ENCODE measurements around the gene PLAAT4. TPM values are rescaled to one million over a fixed set of nuclear protein-coding genes. Genes with fewer than 3 reads are reported as not detected.

The PLAAT4 gene
- total RNA-seq, 1 experiment from 2014 or later, result 2.9 TPM

DNA sequence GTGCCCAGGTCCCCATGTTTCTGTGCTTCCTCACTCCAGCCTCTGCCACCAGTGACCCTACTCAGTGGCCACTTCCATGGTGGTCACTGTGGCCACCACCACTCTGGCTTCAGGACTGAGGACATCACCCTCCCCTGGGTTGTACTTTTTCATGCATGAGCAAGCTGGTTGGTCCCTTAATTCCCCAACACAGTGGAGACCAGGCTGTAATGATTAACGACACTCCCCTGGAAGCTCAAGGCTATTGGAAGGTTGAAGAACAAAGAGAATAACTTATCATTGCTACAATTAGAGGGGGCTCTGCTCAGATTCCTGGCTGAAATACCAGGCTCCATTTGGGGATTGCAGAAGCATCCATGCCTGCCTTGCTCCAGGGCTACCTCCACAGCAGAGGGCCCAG lies 10.5 kb downstream of the PLAAT4 start:
- Mint-ChIP-seq H3K4me1 (peaks cover 11% of the 10 kb centered on the region), H3K4me3 (no peak overlapping the region), H3K27ac (no peak overlapping the region), H3K36me3 (peaks cover 5% of the 10 kb centered on the region), H3K9me3 (peaks cover 15% of the 10 kb centered on the region), H3K27me3 (ENCODE audit: low read depth) (peaks cover 5% of the 10 kb centered on the region)
- POLR2A ChIA-PET, result interaction anchor here (0.5 kb wide), 1 partner anchor 10 kb away, joined by 3 read pairs; no protein-coding TSS in a partner anchor
- no peak for TF ChIP-seq TEAD4 (CRISPR knock-in tag; IDR thresholded peaks at IDR 0.05)
- no peak for TF ChIP-seq ELF4 (CRISPR knock-in tag; IDR thresholded peaks at IDR 0.05; ENCODE audit: low read depth)
- TF ChIP-seq SMAD4 (CRISPR knock-in tag; IDR thresholded peaks at IDR 0.05), result no peak
- TF ChIP-seq, protein P1, sequence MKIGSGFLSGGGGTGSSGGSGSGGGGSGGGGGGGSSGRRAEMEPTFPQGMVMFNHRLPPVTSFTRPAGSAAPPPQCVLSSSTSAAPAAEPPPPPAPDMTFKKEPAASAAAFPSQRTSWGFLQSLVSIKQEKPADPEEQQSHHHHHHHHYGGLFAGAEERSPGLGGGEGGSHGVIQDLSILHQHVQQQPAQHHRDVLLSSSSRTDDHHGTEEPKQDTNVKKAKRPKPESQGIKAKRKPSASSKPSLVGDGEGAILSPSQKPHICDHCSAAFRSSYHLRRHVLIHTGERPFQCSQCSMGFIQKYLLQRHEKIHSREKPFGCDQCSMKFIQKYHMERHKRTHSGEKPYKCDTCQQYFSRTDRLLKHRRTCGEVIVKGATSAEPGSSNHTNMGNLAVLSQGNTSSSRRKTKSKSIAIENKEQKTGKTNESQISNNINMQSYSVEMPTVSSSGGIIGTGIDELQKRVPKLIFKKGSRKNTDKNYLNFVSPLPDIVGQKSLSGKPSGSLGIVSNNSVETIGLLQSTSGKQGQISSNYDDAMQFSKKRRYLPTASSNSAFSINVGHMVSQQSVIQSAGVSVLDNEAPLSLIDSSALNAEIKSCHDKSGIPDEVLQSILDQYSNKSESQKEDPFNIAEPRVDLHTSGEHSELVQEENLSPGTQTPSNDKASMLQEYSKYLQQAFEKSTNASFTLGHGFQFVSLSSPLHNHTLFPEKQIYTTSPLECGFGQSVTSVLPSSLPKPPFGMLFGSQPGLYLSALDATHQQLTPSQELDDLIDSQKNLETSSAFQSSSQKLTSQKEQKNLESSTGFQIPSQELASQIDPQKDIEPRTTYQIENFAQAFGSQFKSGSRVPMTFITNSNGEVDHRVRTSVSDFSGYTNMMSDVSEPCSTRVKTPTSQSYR (CRISPR knock-in tag; IDR thresholded peaks at IDR 0.05), result no peak
- CTCF ChIA-PET, result no interaction called here
- no peak for DNase-seq (ENCODE audit: low spot score)
- no peak for ATAC-seq

DNA sequence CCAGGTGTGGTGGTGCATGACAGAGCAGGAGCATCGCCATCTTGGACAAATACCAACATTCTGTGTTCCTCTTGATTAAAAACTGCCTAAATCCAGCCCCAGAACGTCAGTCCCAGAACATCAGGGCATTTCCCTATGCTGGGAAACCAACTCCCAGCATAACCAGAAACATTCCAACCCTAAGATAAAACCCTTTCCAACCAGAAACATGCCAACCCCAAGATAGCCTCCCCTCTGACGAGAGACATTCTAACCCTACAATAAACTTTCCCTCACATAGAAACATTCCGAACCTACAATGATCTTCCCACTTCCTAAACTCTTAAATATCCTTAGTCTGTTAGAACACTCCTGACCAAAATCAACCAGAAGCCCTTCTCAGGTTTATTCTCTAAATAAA lies 11.6 kb downstream of the PLAAT4 start:
- H3K27me3 Mint-ChIP-seq (ENCODE audit: low read depth), result peaks cover 5% of the 10 kb centered on the region
- H3K9me3 Mint-ChIP-seq, result peaks cover 15% of the 10 kb centered on the region
- no peak for TF ChIP-seq MYBL2 (CRISPR knock-in tag; IDR thresholded peaks at IDR 0.05)
- TF ChIP-seq, protein P2, sequence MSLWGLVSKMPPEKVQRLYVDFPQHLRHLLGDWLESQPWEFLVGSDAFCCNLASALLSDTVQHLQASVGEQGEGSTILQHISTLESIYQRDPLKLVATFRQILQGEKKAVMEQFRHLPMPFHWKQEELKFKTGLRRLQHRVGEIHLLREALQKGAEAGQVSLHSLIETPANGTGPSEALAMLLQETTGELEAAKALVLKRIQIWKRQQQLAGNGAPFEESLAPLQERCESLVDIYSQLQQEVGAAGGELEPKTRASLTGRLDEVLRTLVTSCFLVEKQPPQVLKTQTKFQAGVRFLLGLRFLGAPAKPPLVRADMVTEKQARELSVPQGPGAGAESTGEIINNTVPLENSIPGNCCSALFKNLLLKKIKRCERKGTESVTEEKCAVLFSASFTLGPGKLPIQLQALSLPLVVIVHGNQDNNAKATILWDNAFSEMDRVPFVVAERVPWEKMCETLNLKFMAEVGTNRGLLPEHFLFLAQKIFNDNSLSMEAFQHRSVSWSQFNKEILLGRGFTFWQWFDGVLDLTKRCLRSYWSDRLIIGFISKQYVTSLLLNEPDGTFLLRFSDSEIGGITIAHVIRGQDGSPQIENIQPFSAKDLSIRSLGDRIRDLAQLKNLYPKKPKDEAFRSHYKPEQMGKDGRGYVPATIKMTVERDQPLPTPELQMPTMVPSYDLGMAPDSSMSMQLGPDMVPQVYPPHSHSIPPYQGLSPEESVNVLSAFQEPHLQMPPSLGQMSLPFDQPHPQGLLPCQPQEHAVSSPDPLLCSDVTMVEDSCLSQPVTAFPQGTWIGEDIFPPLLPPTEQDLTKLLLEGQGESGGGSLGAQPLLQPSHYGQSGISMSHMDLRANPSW (CRISPR knock-in tag; conservative IDR thresholded peaks at IDR 0.05; ENCODE audit: low read depth), result no peak
- TF ChIP-seq, protein P3, sequence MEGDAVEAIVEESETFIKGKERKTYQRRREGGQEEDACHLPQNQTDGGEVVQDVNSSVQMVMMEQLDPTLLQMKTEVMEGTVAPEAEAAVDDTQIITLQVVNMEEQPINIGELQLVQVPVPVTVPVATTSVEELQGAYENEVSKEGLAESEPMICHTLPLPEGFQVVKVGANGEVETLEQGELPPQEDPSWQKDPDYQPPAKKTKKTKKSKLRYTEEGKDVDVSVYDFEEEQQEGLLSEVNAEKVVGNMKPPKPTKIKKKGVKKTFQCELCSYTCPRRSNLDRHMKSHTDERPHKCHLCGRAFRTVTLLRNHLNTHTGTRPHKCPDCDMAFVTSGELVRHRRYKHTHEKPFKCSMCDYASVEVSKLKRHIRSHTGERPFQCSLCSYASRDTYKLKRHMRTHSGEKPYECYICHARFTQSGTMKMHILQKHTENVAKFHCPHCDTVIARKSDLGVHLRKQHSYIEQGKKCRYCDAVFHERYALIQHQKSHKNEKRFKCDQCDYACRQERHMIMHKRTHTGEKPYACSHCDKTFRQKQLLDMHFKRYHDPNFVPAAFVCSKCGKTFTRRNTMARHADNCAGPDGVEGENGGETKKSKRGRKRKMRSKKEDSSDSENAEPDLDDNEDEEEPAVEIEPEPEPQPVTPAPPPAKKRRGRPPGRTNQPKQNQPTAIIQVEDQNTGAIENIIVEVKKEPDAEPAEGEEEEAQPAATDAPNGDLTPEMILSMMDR (IDR thresholded peaks at IDR 0.05), result no peak
- TF ChIP-seq FOXP1 (CRISPR knock-in tag; IDR thresholded peaks at IDR 0.05; ENCODE audit: borderline replicate concordance), result no peak
- TF ChIP-seq HMGA2 (CRISPR knock-in tag; IDR thresholded peaks at IDR 0.05), result no peak
- no peak for TF ChIP-seq NR2C2 (CRISPR knock-in tag; IDR thresholded peaks at IDR 0.05)
- no peak for TF ChIP-seq JUN (CRISPR knock-in tag; IDR thresholded peaks at IDR 0.05)
- TF ChIP-seq ZNF138 (CRISPR knock-in tag; conservative IDR thresholded peaks at IDR 0.05), result no peak
- no peak for TF ChIP-seq ZNF121 (CRISPR knock-in tag; IDR thresholded peaks at IDR 0.05)
- TF ChIP-seq, protein P4, sequence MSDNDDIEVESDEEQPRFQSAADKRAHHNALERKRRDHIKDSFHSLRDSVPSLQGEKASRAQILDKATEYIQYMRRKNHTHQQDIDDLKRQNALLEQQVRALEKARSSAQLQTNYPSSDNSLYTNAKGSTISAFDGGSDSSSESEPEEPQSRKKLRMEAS (CRISPR knock-in tag; IDR thresholded peaks at IDR 0.05), result no peak
- TF ChIP-seq, protein P5, sequence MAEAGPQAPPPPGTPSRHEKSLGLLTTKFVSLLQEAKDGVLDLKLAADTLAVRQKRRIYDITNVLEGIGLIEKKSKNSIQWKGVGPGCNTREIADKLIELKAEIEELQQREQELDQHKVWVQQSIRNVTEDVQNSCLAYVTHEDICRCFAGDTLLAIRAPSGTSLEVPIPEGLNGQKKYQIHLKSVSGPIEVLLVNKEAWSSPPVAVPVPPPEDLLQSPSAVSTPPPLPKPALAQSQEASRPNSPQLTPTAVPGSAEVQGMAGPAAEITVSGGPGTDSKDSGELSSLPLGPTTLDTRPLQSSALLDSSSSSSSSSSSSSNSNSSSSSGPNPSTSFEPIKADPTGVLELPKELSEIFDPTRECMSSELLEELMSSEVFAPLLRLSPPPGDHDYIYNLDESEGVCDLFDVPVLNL (CRISPR knock-in tag; IDR thresholded peaks at IDR 0.05; ENCODE audit: borderline replicate concordance, low read depth), result no peak
- no peak for TF ChIP-seq RORB (CRISPR knock-in tag; IDR thresholded peaks at IDR 0.05)
- no peak for TF ChIP-seq CBFB (CRISPR knock-in tag; IDR thresholded peaks at IDR 0.05; ENCODE audit: low read depth)
- TF ChIP-seq, protein P6, sequence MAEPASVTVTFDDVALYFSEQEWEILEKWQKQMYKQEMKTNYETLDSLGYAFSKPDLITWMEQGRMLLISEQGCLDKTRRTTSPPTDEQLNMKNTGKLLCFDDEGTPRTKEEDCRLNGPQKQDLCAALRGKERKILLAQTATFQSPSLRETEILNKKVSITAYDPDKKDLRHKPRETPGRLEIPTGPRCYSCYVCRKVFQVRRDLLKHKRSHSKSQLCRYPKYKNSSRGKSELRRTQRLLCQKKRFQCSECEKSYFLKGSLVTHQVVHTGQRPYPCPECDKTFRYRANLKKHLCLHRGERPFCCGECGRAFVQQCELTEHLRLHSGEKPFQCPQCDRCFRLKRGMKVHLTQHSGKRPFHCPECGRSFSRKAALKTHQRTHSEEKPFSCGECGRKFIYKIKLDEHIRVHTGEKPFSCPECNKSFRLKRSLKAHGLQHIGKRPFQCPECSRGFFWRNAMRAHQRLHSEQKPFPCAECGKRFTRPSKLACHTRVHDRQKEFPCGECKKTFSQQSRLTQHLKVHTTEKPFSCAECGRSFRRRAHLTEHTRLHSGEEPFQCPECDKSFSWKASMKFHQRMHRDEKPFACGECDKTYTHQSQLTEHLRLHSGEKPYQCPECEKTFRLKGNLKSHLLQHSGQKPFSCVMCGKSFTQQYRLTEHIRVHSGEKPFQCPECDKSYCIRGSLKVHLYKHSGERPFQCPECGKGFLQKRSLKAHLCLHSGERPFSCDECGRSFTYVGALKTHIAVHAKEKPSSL (CRISPR knock-in tag; conservative IDR thresholded peaks at IDR 0.05), result no peak
- TF ChIP-seq, protein P7, sequence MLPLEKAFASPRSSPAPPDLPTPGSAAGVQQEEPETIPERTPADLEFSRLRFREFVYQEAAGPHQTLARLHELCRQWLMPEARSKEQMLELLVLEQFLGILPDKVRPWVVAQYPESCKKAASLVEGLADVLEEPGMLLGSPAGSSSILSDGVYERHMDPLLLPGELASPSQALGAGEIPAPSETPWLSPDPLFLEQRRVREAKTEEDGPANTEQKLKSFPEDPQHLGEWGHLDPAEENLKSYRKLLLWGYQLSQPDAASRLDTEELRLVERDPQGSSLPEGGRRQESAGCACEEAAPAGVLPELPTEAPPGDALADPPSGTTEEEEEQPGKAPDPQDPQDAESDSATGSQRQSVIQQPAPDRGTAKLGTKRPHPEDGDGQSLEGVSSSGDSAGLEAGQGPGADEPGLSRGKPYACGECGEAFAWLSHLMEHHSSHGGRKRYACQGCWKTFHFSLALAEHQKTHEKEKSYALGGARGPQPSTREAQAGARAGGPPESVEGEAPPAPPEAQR (CRISPR knock-in tag; IDR thresholded peaks at IDR 0.05), result no peak
- no peak for TF ChIP-seq ZBTB21 (CRISPR knock-in tag; IDR thresholded peaks at IDR 0.05; ENCODE audit: borderline replicate concordance)
- POLR2A ChIA-PET, result no interaction called here
- CTCF ChIA-PET, result no interaction called here
- ATAC-seq (no peak), DNase-seq (ENCODE audit: low spot score) (no peak)
- H3K36me3 Mint-ChIP-seq, result peaks cover 5% of the 10 kb centered on the region
- peaks cover 10% of the 10 kb centered on the region for H3K4me1 Mint-ChIP-seq
- no peak overlapping the region for H3K4me3 Mint-ChIP-seq
- H3K27ac Mint-ChIP-seq, result no peak overlapping the region
